Transverse colon (tissue), 3 donors: ENCODE results near the gene MBD5.

Experiments
- CTCF ChIP-seq, 5 experiments: fragments of 200-600 bp in 3 of 5; fragments of 450-650 bp in 2 of 5; sonication (generic) in 3 of 5; IDR thresholded peaks; 1 replicate in 2 of 5; 2 replicates in 3 of 5; pipeline ENCODE4 v1.5.1; 2016 to 2017; ENCODE audit warnings: antibody characterized with exemption in 5 of 5, inconsistent platforms in 3 of 5, mild to moderate bottlenecking in 2 of 5, moderate library complexity in 1 of 5
- EP300 ChIP-seq: sonication (generic); formaldehyde crosslinking; IDR thresholded peaks from one replicate; pipeline ENCODE4 v1.6.1; 2017; ENCODE audit warnings: antibody characterized with exemption, low read depth
- POLR2A ChIP-seq: fragments of 450-650 bp; IDR thresholded peaks from one replicate; pipeline ENCODE4 v1.6.1; 2016; ENCODE audit warnings: antibody characterized with exemption, mild to moderate bottlenecking, moderate library complexity

- TF ChIP-seq CTCF (IDR thresholded peaks at IDR 0.05) = no peak
- TF ChIP-seq POLR2A = no peak
- TF ChIP-seq EP300 = no peak
Measured at GRCh38 chr2:148124271-148124670, 103.4 kb downstream of the MBD5 start.
